GM10266 (cell line): ENCODE measurements around the gene GSG1L.

Experiments
- DNase-seq: peaks from one replicate; pipeline ENCODE4 v3.0.0; 2012; ENCODE audit errors: extremely low spot score
- TF ChIP-seq, protein P1 (sequence below): IDR thresholded peaks from 2 replicates; pipeline ENCODE4 v1.5.1; 2012; ENCODE audit warnings: mild to moderate bottlenecking, low read depth; ENCODE audit not compliant: control insufficient read depth, insufficient read depth; ENCODE audit errors: missing control alignments

The GSG1L gene

DNA sequence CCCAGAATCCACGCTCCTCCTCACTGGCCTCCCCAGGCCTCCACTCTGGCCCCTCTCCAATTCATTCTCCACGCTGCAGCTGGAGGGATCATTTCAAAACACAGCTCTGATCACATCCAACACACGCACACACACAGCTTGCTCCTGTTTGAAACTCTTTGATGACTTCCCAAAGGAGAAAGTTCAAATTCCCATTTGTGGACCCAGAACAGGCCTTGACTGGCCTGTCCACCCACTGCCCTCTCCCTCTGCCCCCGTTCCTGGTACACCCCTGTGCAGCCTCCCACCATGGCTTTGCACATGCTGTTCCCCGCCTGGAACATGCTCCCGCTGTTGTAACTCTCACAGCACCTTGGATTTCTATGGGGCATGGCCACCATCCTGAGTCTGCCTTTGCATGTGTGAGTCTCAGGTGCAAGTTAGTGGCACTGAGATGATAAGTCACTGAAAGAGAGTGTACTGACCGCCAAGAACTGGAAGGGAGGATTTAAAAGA, 100.0 kb downstream of the GSG1L start:
- no peak for DNase-seq
- TF ChIP-seq, protein P1, sequence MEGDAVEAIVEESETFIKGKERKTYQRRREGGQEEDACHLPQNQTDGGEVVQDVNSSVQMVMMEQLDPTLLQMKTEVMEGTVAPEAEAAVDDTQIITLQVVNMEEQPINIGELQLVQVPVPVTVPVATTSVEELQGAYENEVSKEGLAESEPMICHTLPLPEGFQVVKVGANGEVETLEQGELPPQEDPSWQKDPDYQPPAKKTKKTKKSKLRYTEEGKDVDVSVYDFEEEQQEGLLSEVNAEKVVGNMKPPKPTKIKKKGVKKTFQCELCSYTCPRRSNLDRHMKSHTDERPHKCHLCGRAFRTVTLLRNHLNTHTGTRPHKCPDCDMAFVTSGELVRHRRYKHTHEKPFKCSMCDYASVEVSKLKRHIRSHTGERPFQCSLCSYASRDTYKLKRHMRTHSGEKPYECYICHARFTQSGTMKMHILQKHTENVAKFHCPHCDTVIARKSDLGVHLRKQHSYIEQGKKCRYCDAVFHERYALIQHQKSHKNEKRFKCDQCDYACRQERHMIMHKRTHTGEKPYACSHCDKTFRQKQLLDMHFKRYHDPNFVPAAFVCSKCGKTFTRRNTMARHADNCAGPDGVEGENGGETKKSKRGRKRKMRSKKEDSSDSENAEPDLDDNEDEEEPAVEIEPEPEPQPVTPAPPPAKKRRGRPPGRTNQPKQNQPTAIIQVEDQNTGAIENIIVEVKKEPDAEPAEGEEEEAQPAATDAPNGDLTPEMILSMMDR = no peak

DNA sequence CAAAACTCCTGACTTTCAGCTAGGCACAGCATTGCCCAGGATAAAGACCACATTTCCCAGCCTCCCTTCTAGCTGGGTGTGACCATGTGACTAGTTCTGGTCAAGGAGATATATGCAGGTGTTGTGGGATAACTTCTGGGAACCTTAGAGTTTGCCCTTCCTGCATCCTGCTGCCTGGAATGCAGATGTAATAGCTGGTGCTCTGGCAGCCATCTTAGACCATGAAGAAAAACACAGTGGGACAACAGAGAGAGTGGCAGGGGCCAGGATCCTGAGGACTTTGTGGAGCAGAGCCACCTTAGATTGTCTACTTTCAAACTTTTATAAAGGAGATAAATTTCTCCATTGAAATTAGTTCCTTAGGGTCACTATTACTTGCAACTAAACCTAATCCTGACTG, 101.3 kb downstream of the GSG1L start:
- DNase-seq = no peak

DNA sequence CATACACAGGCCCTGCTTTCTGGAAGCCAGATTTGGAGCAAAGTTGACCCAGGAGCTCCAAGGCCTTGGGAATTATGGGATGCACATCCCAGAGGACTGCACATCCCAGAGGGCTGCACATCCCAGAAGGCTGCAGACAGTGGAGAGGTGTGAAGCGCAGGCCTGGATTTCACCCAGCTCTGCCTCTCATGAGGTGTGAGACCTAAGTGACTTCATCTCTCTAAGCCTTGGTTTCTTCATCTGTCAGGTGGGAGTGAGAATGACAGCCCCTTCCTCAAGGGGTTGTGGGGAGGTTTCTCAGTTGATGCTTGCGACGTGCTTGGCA, 102.3 kb downstream of the GSG1L start:
- no peak for DNase-seq
- TF ChIP-seq, protein P1 = no peak

More for the DNA sequence above, 101.3 kb downstream of the GSG1L start:
- TF ChIP-seq, protein P1 = no peak

- DNase-seq = no peak
- TF ChIP-seq, protein P1 = no peak
These were observed 102.8 kb downstream of the GSG1L start for GRCh38 chr16:27960619-27961295.

DNA sequence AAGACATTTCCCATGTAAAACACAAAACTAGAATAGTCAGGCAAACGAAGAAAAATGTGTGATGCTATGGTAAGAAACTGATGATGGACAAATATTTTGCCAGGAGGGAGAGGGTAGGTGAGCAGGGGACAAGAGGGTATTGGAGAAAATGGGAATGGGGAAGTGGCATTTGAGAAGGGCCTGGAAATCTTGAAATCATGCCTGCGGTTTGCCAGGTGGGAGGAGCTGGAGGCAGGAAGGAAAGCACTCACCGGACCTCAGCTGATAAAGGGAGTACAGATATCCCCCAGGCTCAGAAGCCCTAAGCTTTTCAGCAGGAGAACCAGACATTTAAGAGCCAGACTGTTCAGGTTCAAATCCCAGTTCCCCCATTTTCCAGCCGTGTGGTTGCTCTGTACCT, 103.6 kb downstream of the GSG1L start:
- no peak for DNase-seq
- TF ChIP-seq, protein P1 = no peak

DNA sequence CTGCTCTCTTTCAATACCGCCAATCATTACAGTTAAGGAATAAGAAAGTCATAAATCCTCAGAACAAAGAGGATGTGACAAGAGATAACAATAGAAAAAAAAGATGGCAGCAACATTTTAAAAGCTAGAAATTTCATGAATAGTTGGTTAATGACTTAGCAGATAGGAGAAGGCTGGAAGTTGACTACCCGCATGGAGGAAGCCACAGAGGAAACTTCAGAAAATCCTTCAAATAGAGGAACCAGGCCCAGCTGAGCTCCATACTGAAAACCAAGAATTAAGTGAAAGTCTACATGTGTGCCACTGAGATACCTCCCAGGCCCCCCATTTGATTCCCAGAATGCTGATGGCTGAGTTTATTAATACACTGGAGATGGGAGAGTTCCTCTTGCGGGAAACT, 109.3 kb downstream of the GSG1L start:
- no peak for DNase-seq
- TF ChIP-seq, protein P1 = no peak

DNA sequence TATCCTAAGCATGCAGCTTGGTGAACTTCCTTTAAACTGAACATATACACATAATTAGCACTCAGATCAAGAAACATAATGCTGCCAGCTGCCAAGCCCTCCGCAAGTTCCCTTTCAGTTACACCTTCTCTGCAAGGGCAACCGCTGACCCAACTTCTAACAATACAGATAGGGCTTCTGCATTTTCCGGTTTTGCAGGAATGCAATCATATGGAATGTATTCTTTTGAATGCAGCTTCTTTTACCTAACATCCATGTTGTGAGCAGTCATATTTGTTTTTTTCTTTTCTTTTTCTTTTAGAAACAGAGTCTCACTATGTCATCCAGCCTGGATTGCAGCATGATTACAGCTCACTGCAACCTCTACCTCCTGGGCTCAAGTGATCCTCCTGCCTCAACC, 110.7 kb downstream of the GSG1L start:
- TF ChIP-seq, protein P1 = no peak

More for the DNA sequence above, 110.7 kb downstream of the GSG1L start:
- no peak for DNase-seq
